IPS-18c (cell line): ENCODE measurements around the gene WDR75.

Source experiments
- H3K4me3 ChIP-seq: 2 replicates; pipeline ENCODE4 v1.7.0; 2013; ENCODE audit warnings: low read depth, mild to moderate bottlenecking, low read length, moderate library complexity; ENCODE audit not compliant: insufficient read depth
- H3K9me3 ChIP-seq: one replicate; pipeline ENCODE4 v1.6.1; 2013; ENCODE audit warnings: mild to moderate bottlenecking, low read length, moderate library complexity; ENCODE audit not compliant: control insufficient read depth, insufficient read depth

Gene WDR75

GRCh38 chr2:189440947-189441708, at the start of gene WDR75:
Gene WDR75, plus strand, starts transcription at chr2:189441474. Its CDS starts 19 bp downstream, at chr2:189441493.
- no peaks in the 10 kb centered on the region for H3K9me3 ChIP-seq

GRCh38 chr2:189393440-189394111, 47.7 kb upstream of the WDR75 start:
- H3K9me3 ChIP-seq: no peaks in the 10 kb centered on the region
- no peak overlapping the region for H3K4me3 ChIP-seq

More at GRCh38 chr2:189440947-189441708, at the start of gene WDR75:
- peak within 1 kb of the TSS; percentile 93 for H3K4me3 ChIP-seq

GRCh38 chr2:189394525-189394924, 46.7 kb upstream of the WDR75 start:
- Histone ChIP-seq H3K4me3 (no peak overlapping the region), H3K9me3 (peaks cover 1% of the 10 kb centered on the region)

GRCh38 chr2:189402932-189403331, 38.3 kb upstream of the WDR75 start:
- Histone ChIP-seq H3K9me3 (peaks cover 2% of the 10 kb centered on the region), H3K4me3 (no peak overlapping the region)

- no peak overlapping the region for H3K4me3 ChIP-seq
These were observed 34.6 kb upstream of the WDR75 start for GRCh38 chr2:189406586-189407233.

GRCh38 chr2:189407281-189408209, 33.7 kb upstream of the WDR75 start:
- Histone ChIP-seq H3K4me3 (no peak overlapping the region), H3K9me3 (no peaks in the 10 kb centered on the region)

More at GRCh38 chr2:189406586-189407233, 34.6 kb upstream of the WDR75 start:
- no peaks in the 10 kb centered on the region for H3K9me3 ChIP-seq

GRCh38 chr2:189408294-189408693, 33.0 kb upstream of the WDR75 start:
- no peak overlapping the region for H3K4me3 ChIP-seq
- no peaks in the 10 kb centered on the region for H3K9me3 ChIP-seq

GRCh38 chr2:189409131-189409530, 32.1 kb upstream of the WDR75 start:
- no peaks in the 10 kb centered on the region for H3K9me3 ChIP-seq
- H3K4me3 ChIP-seq: no peak overlapping the region

GRCh38 chr2:189409647-189410046, 31.6 kb upstream of the WDR75 start:
- Histone ChIP-seq H3K9me3 (no peaks in the 10 kb centered on the region), H3K4me3 (no peak overlapping the region)

GRCh38 chr2:189411860-189412259, 29.4 kb upstream of the WDR75 start:
- Histone ChIP-seq H3K9me3 (no peaks in the 10 kb centered on the region), H3K4me3 (no peak overlapping the region)

- Histone ChIP-seq H3K9me3 (no peaks in the 10 kb centered on the region), H3K4me3 (no peak overlapping the region)
These were observed 28.8 kb upstream of the WDR75 start for GRCh38 chr2:189412330-189412953.

- Histone ChIP-seq H3K4me3 (no peak overlapping the region), H3K9me3 (no peaks in the 10 kb centered on the region)
These were observed 28.0 kb upstream of the WDR75 start for GRCh38 chr2:189413249-189413648.

GRCh38 chr2:189421644-189422043, 19.6 kb upstream of the WDR75 start:
- H3K4me3 ChIP-seq: no peak overlapping the region

GRCh38 chr2:189424961-189425360, 16.3 kb upstream of the WDR75 start:
- Histone ChIP-seq H3K4me3 (no peak overlapping the region), H3K9me3 (peaks cover 6% of the 10 kb centered on the region)

More at GRCh38 chr2:189421644-189422043, 19.6 kb upstream of the WDR75 start:
- no peaks in the 10 kb centered on the region for H3K9me3 ChIP-seq

GRCh38 chr2:189425676-189426075, 15.6 kb upstream of the WDR75 start:
- Histone ChIP-seq H3K9me3 (peaks cover 6% of the 10 kb centered on the region), H3K4me3 (no peak overlapping the region)

- peaks cover 6% of the 10 kb centered on the region for H3K9me3 ChIP-seq
These were observed 14.4 kb upstream of the WDR75 start for GRCh38 chr2:189426886-189427285.

More at GRCh38 chr2:189426886-189427285, 14.4 kb upstream of the WDR75 start:
- H3K4me3 ChIP-seq: no peak overlapping the region; the same call in 1 of the 2 replicates
